ENCODE results near the gene ACTN1. TPM values are rescaled to one million over a fixed set of nuclear protein-coding genes. Genes with fewer than 3 reads are reported as not detected.

Gene ACTN1
- polyA plus RNA-seq, 1 of the 3 experiments (the other 2 are of a cell fraction): 319 TPM

DNA sequence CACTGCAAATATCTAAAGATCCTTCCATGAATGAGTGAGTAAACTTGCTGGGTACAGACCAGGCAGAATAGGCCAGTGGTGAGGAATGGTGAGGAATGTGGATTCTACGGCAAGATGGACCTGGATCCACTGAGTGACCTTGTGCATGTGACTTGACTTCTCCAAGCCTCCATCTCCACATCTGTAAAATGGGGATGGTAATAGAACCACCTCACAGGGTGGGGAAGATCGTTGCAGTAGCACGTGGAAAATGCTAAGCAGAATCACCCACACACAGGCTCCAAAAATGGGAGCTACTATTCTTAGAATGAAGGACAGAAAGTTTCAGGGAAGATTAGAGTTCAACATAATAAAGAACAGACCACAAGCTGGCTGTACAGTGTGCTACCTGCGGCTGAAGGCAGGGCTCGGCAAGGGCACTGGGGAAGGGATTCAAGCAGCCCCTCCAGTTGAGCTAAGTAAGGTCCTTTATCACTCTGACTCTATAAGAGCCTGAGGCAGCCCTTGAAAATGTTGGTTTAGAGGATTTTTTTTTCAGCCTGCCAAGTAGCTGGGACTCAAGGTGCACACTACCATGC lies 47.5 kb downstream of the ACTN1 start:
- ChIA-PET CTCF (interaction anchor here (1.1 to 1.7 kb wide), 3 partner anchors 125 to 176 kb away, joined by 3 to 8 read pairs (median 3); no protein-coding TSS in a partner anchor), POLR2A (interaction anchor here (1.3 kb wide), 1 partner anchor 10 kb away, joined by 3 read pairs; no protein-coding TSS in a partner anchor)
- H3K36me3 ChIP-seq (replicated peaks in 1 of 2; ENCODE audit: control insufficient read depth in 1 of 2, insufficient read depth in 2 of 2, low read length in 1 of 2): peaks cover 5 to 43% of the 10 kb centered on the region in 2 experiments
- peaks cover 0 to 33% of the 10 kb centered on the region in 2 experiments; a peak in 3 of 4 replicates for H3K4me1 ChIP-seq (ENCODE audit: control insufficient read depth in 1 of 2, insufficient read depth in 2 of 2, low read depth in 1 of 2, low read length in 1 of 2)
- no peak for DNase-seq
- no peaks in the 10 kb centered on the region for H3K9me3 ChIP-seq
- no peak overlapping the region for H2AFZ ChIP-seq (ENCODE audit: low read depth)
- peaks cover 100% of the 10 kb centered on the region for H3K79me2 ChIP-seq (ENCODE audit: insufficient read depth)
- no peaks in the 10 kb centered on the region for H3K9me2 ChIP-seq
- 100% methylated on average over 5 of the region's 5 CpGs for WGBS (ENCODE audit: low lambda C conversion rate)
- H4K20me1 ChIP-seq (ENCODE audit: insufficient read depth): peaks cover 100% of the 10 kb centered on the region
- no peak overlapping the region for H3K27ac ChIP-seq (ENCODE audit: low read depth in 2 of 2, low read length in 1 of 2)
- H3K4me2 ChIP-seq: no peak overlapping the region
- no peak overlapping the region for H3K4me3 ChIP-seq (ENCODE audit: low read depth in 2 of 2, low read length in 1 of 2)
- H3F3A ChIP-seq (replicated peaks; ENCODE audit: insufficient read depth): peaks cover 12% of the 10 kb centered on the region
- H3K9ac ChIP-seq: no peak overlapping the region
- TF ChIP-seq NRF1 (IDR thresholded peaks at IDR 0.05; ENCODE audit: low read depth, low read length): no peak
- no peak for TF ChIP-seq MEF2A (IDR thresholded peaks at IDR 0.05; ENCODE audit: borderline replicate concordance, low read depth)
- no peak for TF ChIP-seq GABPA (IDR thresholded peaks at IDR 0.05; ENCODE audit: low read depth)
- TF ChIP-seq TAF1 (IDR thresholded peaks at IDR 0.05; ENCODE audit: borderline replicate concordance, low read depth, low read length): no peak
- TF ChIP-seq SMC3 (IDR thresholded peaks at IDR 0.05; ENCODE audit: low read depth, low read length): no peak
- TF ChIP-seq, protein P1, sequence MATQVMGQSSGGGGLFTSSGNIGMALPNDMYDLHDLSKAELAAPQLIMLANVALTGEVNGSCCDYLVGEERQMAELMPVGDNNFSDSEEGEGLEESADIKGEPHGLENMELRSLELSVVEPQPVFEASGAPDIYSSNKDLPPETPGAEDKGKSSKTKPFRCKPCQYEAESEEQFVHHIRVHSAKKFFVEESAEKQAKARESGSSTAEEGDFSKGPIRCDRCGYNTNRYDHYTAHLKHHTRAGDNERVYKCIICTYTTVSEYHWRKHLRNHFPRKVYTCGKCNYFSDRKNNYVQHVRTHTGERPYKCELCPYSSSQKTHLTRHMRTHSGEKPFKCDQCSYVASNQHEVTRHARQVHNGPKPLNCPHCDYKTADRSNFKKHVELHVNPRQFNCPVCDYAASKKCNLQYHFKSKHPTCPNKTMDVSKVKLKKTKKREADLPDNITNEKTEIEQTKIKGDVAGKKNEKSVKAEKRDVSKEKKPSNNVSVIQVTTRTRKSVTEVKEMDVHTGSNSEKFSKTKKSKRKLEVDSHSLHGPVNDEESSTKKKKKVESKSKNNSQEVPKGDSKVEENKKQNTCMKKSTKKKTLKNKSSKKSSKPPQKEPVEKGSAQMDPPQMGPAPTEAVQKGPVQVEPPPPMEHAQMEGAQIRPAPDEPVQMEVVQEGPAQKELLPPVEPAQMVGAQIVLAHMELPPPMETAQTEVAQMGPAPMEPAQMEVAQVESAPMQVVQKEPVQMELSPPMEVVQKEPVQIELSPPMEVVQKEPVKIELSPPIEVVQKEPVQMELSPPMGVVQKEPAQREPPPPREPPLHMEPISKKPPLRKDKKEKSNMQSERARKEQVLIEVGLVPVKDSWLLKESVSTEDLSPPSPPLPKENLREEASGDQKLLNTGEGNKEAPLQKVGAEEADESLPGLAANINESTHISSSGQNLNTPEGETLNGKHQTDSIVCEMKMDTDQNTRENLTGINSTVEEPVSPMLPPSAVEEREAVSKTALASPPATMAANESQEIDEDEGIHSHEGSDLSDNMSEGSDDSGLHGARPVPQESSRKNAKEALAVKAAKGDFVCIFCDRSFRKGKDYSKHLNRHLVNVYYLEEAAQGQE (IDR thresholded peaks at IDR 0.05; ENCODE audit: low read depth, low read length): no peak
- no peak for TF ChIP-seq NFIC (IDR thresholded peaks at IDR 0.05; ENCODE audit: borderline replicate concordance)
- no peak for TF ChIP-seq ELF1 (IDR thresholded peaks at IDR 0.05)
- TF ChIP-seq RAD21 (IDR thresholded peaks at IDR 0.05; ENCODE audit: low read length): no peak
- TF ChIP-seq FOXM1 (IDR thresholded peaks at IDR 0.05; ENCODE audit: low read depth): no peak
- TF ChIP-seq EZH2phosphoT487 (IDR thresholded peaks at IDR 0.05; ENCODE audit: borderline replicate concordance, low read depth): no peak
- no peak for TF ChIP-seq TEAD4 (IDR thresholded peaks at IDR 0.05; ENCODE audit: borderline replicate concordance, insufficient read depth)
- TF ChIP-seq MXI1 (IDR thresholded peaks at IDR 0.05; ENCODE audit: low read depth, low read length): no peak
- TF ChIP-seq FOXJ3 (CRISPR knock-in tag; IDR thresholded peaks at IDR 0.05): no peak
- TF ChIP-seq, protein P2, sequence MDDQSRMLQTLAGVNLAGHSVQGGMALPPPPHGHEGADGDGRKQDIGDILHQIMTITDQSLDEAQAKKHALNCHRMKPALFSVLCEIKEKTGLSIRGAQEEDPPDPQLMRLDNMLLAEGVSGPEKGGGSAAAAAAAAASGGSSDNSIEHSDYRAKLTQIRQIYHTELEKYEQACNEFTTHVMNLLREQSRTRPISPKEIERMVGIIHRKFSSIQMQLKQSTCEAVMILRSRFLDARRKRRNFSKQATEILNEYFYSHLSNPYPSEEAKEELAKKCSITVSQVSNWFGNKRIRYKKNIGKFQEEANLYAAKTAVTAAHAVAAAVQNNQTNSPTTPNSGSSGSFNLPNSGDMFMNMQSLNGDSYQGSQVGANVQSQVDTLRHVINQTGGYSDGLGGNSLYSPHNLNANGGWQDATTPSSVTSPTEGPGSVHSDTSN (IDR thresholded peaks at IDR 0.05): no peak
- no peak for TF ChIP-seq RCOR1 (IDR thresholded peaks at IDR 0.05; ENCODE audit: low read length)
- TF ChIP-seq ZBTB33 (IDR thresholded peaks at IDR 0.05; ENCODE audit: borderline replicate concordance, low read depth): no peak
- H3K27me3 ChIP-seq (ENCODE audit: insufficient read depth): no peaks in the 10 kb centered on the region
